Keratinocyte (primary cell): ENCODE measurements around the gene RCCD1.
"Not testable (repeated sequence)": the region's sequence is repeated elsewhere in the genome, so short reads cannot be mapped to it uniquely, and the experiment has no call there.

Experiments used
- CTCF ChIP-seq, 3 experiments: IDR thresholded peaks in 1 of 3; conservative IDR thresholded peaks in 1 of 3; optimal IDR thresholded peaks in 1 of 3; 2 replicates in 2 of 3; 3 replicates in 1 of 3; pipeline versions ENCODE3 to v1.5.1; 2011; ENCODE audit warnings: low read length in 3 of 3, mild to moderate bottlenecking in 3 of 3, moderate library complexity in 2 of 3, control low read depth in 1 of 3, inconsistent platforms in 1 of 3; ENCODE audit not compliant: insufficient read depth in 2 of 3; ENCODE audit errors: extremely low read depth in 1 of 3
- EZH2 ChIP-seq: IDR thresholded peaks from one replicate; pipeline ENCODE4 v1.6.1; 2012; ENCODE audit warnings: inconsistent platforms, mild to moderate bottlenecking, low read length, moderate library complexity

- not testable (repeated sequence) for TF ChIP-seq CTCF (optimal IDR thresholded peaks at IDR 0.05 in 1 of 3, IDR thresholded peaks at IDR 0.05 in 1 of 3, conservative IDR thresholded peaks at IDR 0.05 in 1 of 3; ENCODE audit: extremely low read depth in 1 of 3, insufficient read depth in 2 of 3, low read length in 3 of 3); EZH2
Measured at GRCh38 chr15:90909449-90909848, 45.2 kb upstream of the RCCD1 start.
